SJSA1 (cell line): ENCODE data around the gene PSMG3. TPM values are rescaled to one million over a fixed set of nuclear protein-coding genes. Genes with fewer than 3 reads are reported as not detected.
"Not testable (repeated sequence)": the region's sequence is repeated elsewhere in the genome, so short reads cannot be mapped to it uniquely, and the experiment has no call there.

Experiments used
- DNase-seq, 2 experiments: peaks; one replicate each; pipeline ENCODE4 v3.0.0-alpha.2; 2015 to 2020; ENCODE audit warnings: low spot score in 2 of 2, low read depth in 1 of 2
- H3K27ac ChIP-seq: fragments of 250-450 bp; sonication (Bioruptor Pico); 2 replicates; pipeline ENCODE4 v1.5.1; 2020; ENCODE audit warnings: mild to moderate bottlenecking, moderate library complexity
- H3K27me3 ChIP-seq: fragments of 250-450 bp; sonication (Bioruptor Pico); replicated peaks from 2 replicates; pipeline ENCODE4 v1.5.1; 2020; ENCODE audit warnings: mild to moderate bottlenecking, moderate library complexity
- H3K36me3 ChIP-seq: fragments of 250-450 bp; sonication (Bioruptor Pico); 2 replicates; pipeline ENCODE4 v1.5.1; 2020; ENCODE audit warnings: mild to moderate bottlenecking
- H3K4me1 ChIP-seq: fragments of 250-450 bp; sonication (Bioruptor Pico); replicated peaks from 2 replicates; pipeline ENCODE4 v1.6.1; 2021; ENCODE audit warnings: mild to moderate bottlenecking
- H3K4me3 ChIP-seq: fragments of 250-450 bp; sonication (Bioruptor Pico); 2 replicates; pipeline ENCODE4 v1.5.1; 2020; ENCODE audit warnings: mild to moderate bottlenecking
- H3K9me3 ChIP-seq: fragments of 250-450 bp; sonication (Bioruptor Pico); replicated peaks from 2 replicates; pipeline ENCODE4 v1.5.1; 2020; ENCODE audit warnings: mild to moderate bottlenecking
- total RNA-seq: library from RNA; depleted of rRNA; stranded (reverse); fragments of >200 nt; shearing (Covaris generic); gene quantifications from 2 replicates; pipeline ENCODE4 v1.2.3, GENCODE V29; 2014; rRNA removed

PSMG3 gene
- total RNA-seq, 1 experiment from 2014 or later: 84.7 TPM

- Histone ChIP-seq H3K9me3 (no peaks in the 10 kb centered on the region), H3K27ac (peak overlapping the region; percentile 92), H3K36me3 (peaks cover 21% of the 10 kb centered on the region), H3K4me1 (peaks cover 61% of the 10 kb centered on the region), H3K4me3 (peak overlapping the region; percentile 58), H3K27me3 (no peaks in the 10 kb centered on the region)
- DNase-seq: peak in 1 of 2 experiments; percentile 50
These were observed 38.4 kb downstream of the PSMG3 start for GRCh38 chr7:1531263-1531978.

GRCh38 chr7:1530946-1531262 is 38.9 kb downstream of the PSMG3 start:
- Histone ChIP-seq H3K27ac (peak overlapping the region; percentile 92), H3K4me1 (peaks cover 58% of the 10 kb centered on the region), H3K27me3 (no peaks in the 10 kb centered on the region), H3K9me3 (no peaks in the 10 kb centered on the region), H3K36me3 (peaks cover 16% of the 10 kb centered on the region), H3K4me3 (peak overlapping the region; percentile 58)
- no peak for DNase-seq

GRCh38 chr7:1529383-1530116 is 40.3 kb downstream of the PSMG3 start:
- H3K4me3 ChIP-seq: no peak overlapping the region
- H3K27ac ChIP-seq: no peak overlapping the region
- no peaks in the 10 kb centered on the region for H3K27me3 ChIP-seq
- DNase-seq: no peak
- no peaks in the 10 kb centered on the region for H3K9me3 ChIP-seq
- peaks cover 54% of the 10 kb centered on the region for H3K4me1 ChIP-seq
- peaks cover 7% of the 10 kb centered on the region for H3K36me3 ChIP-seq

GRCh38 chr7:1526271-1526754 is 43.5 kb downstream of the PSMG3 start:
- Histone ChIP-seq H3K9me3 (no peaks in the 10 kb centered on the region), H3K27me3 (no peaks in the 10 kb centered on the region), H3K4me1 (peaks cover 29% of the 10 kb centered on the region), H3K27ac (no peak overlapping the region), H3K4me3 (no peak overlapping the region), H3K36me3 (no peaks in the 10 kb centered on the region)
- DNase-seq: no peak

- H3K36me3 ChIP-seq: no peaks in the 10 kb centered on the region
- DNase-seq: no peak
- H3K4me1 ChIP-seq: peaks cover 34% of the 10 kb centered on the region
- H3K27ac ChIP-seq: no peak overlapping the region
- H3K27me3 ChIP-seq: no peaks in the 10 kb centered on the region
- no peaks in the 10 kb centered on the region for H3K9me3 ChIP-seq
- H3K4me3 ChIP-seq: no peak overlapping the region
These were observed 44.4 kb downstream of the PSMG3 start for GRCh38 chr7:1525409-1525808.

- no peak for DNase-seq
- Histone ChIP-seq H3K4me3 (no peak overlapping the region), H3K4me1 (peaks cover 37% of the 10 kb centered on the region), H3K36me3 (no peaks in the 10 kb centered on the region), H3K9me3 (no peaks in the 10 kb centered on the region), H3K27ac (no peak overlapping the region), H3K27me3 (no peaks in the 10 kb centered on the region)
These were observed 46.0 kb downstream of the PSMG3 start for GRCh38 chr7:1523844-1524243.

GRCh38 chr7:1523208-1523607 is 46.6 kb downstream of the PSMG3 start:
- Histone ChIP-seq H3K4me1 (peaks cover 37% of the 10 kb centered on the region), H3K4me3 (no peak overlapping the region), H3K9me3 (no peaks in the 10 kb centered on the region), H3K36me3 (no peaks in the 10 kb centered on the region), H3K27me3 (no peaks in the 10 kb centered on the region), H3K27ac (no peak overlapping the region)
- no peak for DNase-seq

- H3K4me1 ChIP-seq: peaks cover 23% of the 10 kb centered on the region
- no peak overlapping the region for H3K4me3 ChIP-seq
- no peaks in the 10 kb centered on the region for H3K36me3 ChIP-seq
- no peaks in the 10 kb centered on the region for H3K9me3 ChIP-seq
- DNase-seq: no peak
- H3K27me3 ChIP-seq: no peaks in the 10 kb centered on the region
- H3K27ac ChIP-seq: peak overlapping the region; percentile 90
These were observed 48.4 kb downstream of the PSMG3 start for GRCh38 chr7:1521456-1521855.

- Histone ChIP-seq H3K36me3 (no peaks in the 10 kb centered on the region), H3K27me3 (no peaks in the 10 kb centered on the region), H3K4me3 (no peak overlapping the region), H3K27ac (peak overlapping the region; percentile 90), H3K4me1 (peaks cover 21% of the 10 kb centered on the region), H3K9me3 (no peaks in the 10 kb centered on the region)
- DNase-seq: peak; percentile 99
These were observed 49.1 kb downstream of the PSMG3 start for GRCh38 chr7:1520539-1521234.

GRCh38 chr7:1519322-1519922 is 50.4 kb downstream of the PSMG3 start:
- H3K27me3 ChIP-seq, H3K9me3 ChIP-seq, H3K36me3 ChIP-seq, H3K4me3 ChIP-seq, DNase-seq: not testable (repeated sequence)
- H3K27ac ChIP-seq: peak overlapping the region; percentile 90; the same call in 1 of the 2 replicates
- peaks cover 31% of the 10 kb centered on the region for H3K4me1 ChIP-seq

Other genes starting within 250 kb of the PSMG3 start
- 4.0 and 7.7 TPM in 2 replicates for gene MICALL2, start 110.6 kb downstream of the PSMG3 start, total RNA-seq
- gene INTS1, start 65.6 kb downstream of the PSMG3 start, total RNA-seq: 34.9 and 36.8 TPM in 2 replicates
- gene MAFK, start 39.3 kb downstream of the PSMG3 start, total RNA-seq: 47.2 and 51.7 TPM in 2 replicates
- 1.8 and 3.2 TPM in 2 replicates for gene TMEM184A, start 13.8 kb downstream of the PSMG3 start, total RNA-seq
- not detected in 2 replicates for gene ELFN1, start 100.2 kb upstream of the PSMG3 start, total RNA-seq